ENCODE results near the gene BLMH. TPM values are rescaled to one million over a fixed set of nuclear protein-coding genes. Genes with fewer than 3 reads are reported as not detected.

BLMH gene
- total and polyA plus RNA-seq, 10 of the 15 experiments (the other 5 are each of a cell fraction or from before 2014, with no cell fraction given) = 16.1 to 63.9 (median 54.0) TPM

DNA sequence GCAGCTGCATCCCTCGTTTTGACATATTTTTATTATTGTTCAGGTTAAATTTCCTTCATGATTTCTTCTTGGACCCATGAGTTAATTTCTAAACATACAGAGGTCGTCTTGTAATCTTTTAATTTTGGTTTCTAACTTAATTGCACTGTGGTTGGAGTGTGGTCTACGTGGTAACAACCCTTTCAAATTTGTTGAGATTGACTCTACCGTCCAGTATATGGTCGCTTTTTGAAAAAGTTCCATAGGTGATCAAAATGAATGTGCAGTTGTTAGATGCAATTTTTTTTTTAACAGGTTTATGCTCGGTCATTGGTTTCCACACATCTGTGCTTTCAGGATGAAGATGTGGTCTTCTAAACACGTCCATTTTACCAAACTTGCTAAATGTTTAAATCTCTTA, 45.3 kb downstream of the BLMH start:
- H3K79me2 ChIP-seq (ENCODE audit: control insufficient read depth, insufficient read depth, low read length) = no peaks in the 10 kb centered on the region
- no peak overlapping the region for H3K27ac ChIP-seq (ENCODE audit: control insufficient read depth, insufficient read depth)
- POLR2A ChIA-PET = no interaction called here
- CTCF ChIA-PET = interaction anchor here (0.6 to 4.7 kb wide), 5 partner anchors 34 to 463 kb away, joined by 3 to 26 read pairs (median 6); no protein-coding TSS in a partner anchor
- WGBS (ENCODE audit: insufficient coverage, insufficient replicate concordance, low lambda C conversion rate, missing lambda C conversion rate) = 38% methylated on average over 7 of the region's 7 CpGs
- RAD21 ChIA-PET (ENCODE audit: unreplicated experiment) = interaction anchor here (1.0 to 1.7 kb wide), 4 partner anchors 10 to 142 kb away, joined by 3 to 7 read pairs (median 4); no protein-coding TSS in a partner anchor
- H3K9me3 ChIP-seq (replicated peaks; ENCODE audit: control insufficient read depth, insufficient read depth, low read length) = no peaks in the 10 kb centered on the region
- no peaks in the 10 kb centered on the region for H4K20me1 ChIP-seq (ENCODE audit: control insufficient read depth, insufficient read depth)
- H3K36me3 ChIP-seq (ENCODE audit: control insufficient read depth in 2 of 2, insufficient read depth in 2 of 2, low read length in 1 of 2) = peaks cover 6 to 17% of the 10 kb centered on the region in 2 experiments; a peak in 3 of 4 replicates
- H2AFZ ChIP-seq (ENCODE audit: control insufficient read depth, low read depth, low read length) = no peak overlapping the region
- DNase-seq (ENCODE audit: low read depth, low spot score) (no peak), FAIRE-seq (no peak), ATAC-seq (no peak)
- H3K9ac ChIP-seq (ENCODE audit: control insufficient read depth, insufficient read depth, low read length) = no peak overlapping the region
- H3K27me3 ChIP-seq (replicated peaks in 1 of 2; ENCODE audit: control insufficient read depth in 2 of 2, insufficient read depth in 2 of 2, low read length in 1 of 2) = no peaks in the 10 kb centered on the region
- no peak overlapping the region for H3K4me2 ChIP-seq (ENCODE audit: control insufficient read depth, insufficient read depth)
- in situ Hi-C loops (cut with MboI) (no loop called here), intact Hi-C loops (cut with micrococcal nuclease; ENCODE audit: unreplicated experiment) (no loop called here)
- no peaks in the 10 kb centered on the region for H3K4me1 ChIP-seq (ENCODE audit: control insufficient read depth, insufficient read depth, low read length)
- no TSS peak for BruUV-seq (replicated peaks)
- H3K4me3 ChIP-seq = no peak overlapping the region
- SMC1A ChIA-PET (ENCODE audit: uncharacterized antibody, unreplicated experiment) = interaction anchor here (0.7 to 2.0 kb wide), 4 partner anchors 11 to 134 kb away, joined by 3 to 5 read pairs (median 3); partner anchors contain the start of gene SLC6A4
- TF ChIP-seq, protein P1, sequence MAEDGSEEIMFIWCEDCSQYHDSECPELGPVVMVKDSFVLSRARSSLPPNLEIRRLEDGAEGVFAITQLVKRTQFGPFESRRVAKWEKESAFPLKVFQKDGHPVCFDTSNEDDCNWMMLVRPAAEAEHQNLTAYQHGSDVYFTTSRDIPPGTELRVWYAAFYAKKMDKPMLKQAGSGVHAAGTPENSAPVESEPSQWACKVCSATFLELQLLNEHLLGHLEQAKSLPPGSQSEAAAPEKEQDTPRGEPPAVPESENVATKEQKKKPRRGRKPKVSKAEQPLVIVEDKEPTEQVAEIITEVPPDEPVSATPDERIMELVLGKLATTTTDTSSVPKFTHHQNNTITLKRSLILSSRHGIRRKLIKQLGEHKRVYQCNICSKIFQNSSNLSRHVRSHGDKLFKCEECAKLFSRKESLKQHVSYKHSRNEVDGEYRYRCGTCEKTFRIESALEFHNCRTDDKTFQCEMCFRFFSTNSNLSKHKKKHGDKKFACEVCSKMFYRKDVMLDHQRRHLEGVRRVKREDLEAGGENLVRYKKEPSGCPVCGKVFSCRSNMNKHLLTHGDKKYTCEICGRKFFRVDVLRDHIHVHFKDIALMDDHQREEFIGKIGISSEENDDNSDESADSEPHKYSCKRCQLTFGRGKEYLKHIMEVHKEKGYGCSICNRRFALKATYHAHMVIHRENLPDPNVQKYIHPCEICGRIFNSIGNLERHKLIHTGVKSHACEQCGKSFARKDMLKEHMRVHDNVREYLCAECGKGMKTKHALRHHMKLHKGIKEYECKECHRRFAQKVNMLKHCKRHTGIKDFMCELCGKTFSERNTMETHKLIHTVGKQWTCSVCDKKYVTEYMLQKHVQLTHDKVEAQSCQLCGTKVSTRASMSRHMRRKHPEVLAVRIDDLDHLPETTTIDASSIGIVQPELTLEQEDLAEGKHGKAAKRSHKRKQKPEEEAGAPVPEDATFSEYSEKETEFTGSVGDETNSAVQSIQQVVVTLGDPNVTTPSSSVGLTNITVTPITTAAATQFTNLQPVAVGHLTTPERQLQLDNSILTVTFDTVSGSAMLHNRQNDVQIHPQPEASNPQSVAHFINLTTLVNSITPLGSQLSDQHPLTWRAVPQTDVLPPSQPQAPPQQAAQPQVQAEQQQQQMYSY (CRISPR knock-in tag; IDR thresholded peaks at IDR 0.05) = no peak
- TF ChIP-seq EED (IDR thresholded peaks at IDR 0.05; ENCODE audit: low read depth) (no peak), POLR2A (IDR thresholded peaks at IDR 0.05; ENCODE audit: low read depth, low read length) (no peak), MXI1 (IDR thresholded peaks at IDR 0.05; ENCODE audit: low read depth, low read length) (no peak), ZNF217 (IDR thresholded peaks at IDR 0.05) (no peak), HDGF (IDR thresholded peaks at IDR 0.05) (no peak), CBFB (IDR thresholded peaks at IDR 0.05; ENCODE audit: low read depth) (no peak), TCF7 (IDR thresholded peaks at IDR 0.05; ENCODE audit: borderline replicate concordance) (no peak), FOXK2 (IDR thresholded peaks at IDR 0.05) (no peak), WRNIP1 (IDR thresholded peaks at IDR 0.05; ENCODE audit: borderline replicate concordance, low read depth, low read length) (no peak), CHD4 (IDR thresholded peaks at IDR 0.05) (no peak), JUND (IDR thresholded peaks at IDR 0.05; ENCODE audit: low read depth, low read length) (no peak)
- TF ChIP-seq, protein P2, sequence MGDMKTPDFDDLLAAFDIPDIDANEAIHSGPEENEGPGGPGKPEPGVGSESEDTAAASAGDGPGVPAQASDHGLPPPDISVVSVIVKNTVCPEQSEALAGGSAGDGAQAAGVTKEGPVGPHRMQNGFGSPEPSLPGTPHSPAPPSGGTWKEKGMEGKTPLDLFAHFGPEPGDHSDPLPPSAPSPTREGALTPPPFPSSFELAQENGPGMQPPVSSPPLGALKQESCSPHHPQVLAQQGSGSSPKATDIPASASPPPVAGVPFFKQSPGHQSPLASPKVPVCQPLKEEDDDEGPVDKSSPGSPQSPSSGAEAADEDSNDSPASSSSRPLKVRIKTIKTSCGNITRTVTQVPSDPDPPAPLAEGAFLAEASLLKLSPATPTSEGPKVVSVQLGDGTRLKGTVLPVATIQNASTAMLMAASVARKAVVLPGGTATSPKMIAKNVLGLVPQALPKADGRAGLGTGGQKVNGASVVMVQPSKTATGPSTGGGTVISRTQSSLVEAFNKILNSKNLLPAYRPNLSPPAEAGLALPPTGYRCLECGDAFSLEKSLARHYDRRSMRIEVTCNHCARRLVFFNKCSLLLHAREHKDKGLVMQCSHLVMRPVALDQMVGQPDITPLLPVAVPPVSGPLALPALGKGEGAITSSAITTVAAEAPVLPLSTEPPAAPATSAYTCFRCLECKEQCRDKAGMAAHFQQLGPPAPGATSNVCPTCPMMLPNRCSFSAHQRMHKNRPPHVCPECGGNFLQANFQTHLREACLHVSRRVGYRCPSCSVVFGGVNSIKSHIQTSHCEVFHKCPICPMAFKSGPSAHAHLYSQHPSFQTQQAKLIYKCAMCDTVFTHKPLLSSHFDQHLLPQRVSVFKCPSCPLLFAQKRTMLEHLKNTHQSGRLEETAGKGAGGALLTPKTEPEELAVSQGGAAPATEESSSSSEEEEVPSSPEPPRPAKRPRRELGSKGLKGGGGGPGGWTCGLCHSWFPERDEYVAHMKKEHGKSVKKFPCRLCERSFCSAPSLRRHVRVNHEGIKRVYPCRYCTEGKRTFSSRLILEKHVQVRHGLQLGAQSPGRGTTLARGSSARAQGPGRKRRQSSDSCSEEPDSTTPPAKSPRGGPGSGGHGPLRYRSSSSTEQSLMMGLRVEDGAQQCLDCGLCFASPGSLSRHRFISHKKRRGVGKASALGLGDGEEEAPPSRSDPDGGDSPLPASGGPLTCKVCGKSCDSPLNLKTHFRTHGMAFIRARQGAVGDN (IDR thresholded peaks at IDR 0.05) = no peak
- TF ChIP-seq, protein P3, sequence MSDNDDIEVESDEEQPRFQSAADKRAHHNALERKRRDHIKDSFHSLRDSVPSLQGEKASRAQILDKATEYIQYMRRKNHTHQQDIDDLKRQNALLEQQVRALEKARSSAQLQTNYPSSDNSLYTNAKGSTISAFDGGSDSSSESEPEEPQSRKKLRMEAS (IDR thresholded peaks at IDR 0.05; ENCODE audit: low read depth, low read length) = no peak
- TF ChIP-seq, protein P4, sequence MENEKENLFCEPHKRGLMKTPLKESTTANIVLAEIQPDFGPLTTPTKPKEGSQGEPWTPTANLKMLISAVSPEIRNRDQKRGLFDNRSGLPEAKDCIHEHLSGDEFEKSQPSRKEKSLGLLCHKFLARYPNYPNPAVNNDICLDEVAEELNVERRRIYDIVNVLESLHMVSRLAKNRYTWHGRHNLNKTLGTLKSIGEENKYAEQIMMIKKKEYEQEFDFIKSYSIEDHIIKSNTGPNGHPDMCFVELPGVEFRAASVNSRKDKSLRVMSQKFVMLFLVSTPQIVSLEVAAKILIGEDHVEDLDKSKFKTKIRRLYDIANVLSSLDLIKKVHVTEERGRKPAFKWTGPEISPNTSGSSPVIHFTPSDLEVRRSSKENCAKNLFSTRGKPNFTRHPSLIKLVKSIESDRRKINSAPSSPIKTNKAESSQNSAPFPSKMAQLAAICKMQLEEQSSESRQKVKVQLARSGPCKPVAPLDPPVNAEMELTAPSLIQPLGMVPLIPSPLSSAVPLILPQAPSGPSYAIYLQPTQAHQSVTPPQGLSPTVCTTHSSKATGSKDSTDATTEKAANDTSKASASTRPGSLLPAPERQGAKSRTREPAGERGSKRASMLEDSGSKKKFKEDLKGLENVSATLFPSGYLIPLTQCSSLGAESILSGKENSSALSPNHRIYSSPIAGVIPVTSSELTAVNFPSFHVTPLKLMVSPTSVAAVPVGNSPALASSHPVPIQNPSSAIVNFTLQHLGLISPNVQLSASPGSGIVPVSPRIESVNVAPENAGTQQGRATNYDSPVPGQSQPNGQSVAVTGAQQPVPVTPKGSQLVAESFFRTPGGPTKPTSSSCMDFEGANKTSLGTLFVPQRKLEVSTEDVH (IDR thresholded peaks at IDR 0.05; ENCODE audit: low read depth, partially characterized antibody) = no peak

All from GM12878 (cell line).